ENCODE results near the gene AJAP1.

Gene AJAP1

DNA sequence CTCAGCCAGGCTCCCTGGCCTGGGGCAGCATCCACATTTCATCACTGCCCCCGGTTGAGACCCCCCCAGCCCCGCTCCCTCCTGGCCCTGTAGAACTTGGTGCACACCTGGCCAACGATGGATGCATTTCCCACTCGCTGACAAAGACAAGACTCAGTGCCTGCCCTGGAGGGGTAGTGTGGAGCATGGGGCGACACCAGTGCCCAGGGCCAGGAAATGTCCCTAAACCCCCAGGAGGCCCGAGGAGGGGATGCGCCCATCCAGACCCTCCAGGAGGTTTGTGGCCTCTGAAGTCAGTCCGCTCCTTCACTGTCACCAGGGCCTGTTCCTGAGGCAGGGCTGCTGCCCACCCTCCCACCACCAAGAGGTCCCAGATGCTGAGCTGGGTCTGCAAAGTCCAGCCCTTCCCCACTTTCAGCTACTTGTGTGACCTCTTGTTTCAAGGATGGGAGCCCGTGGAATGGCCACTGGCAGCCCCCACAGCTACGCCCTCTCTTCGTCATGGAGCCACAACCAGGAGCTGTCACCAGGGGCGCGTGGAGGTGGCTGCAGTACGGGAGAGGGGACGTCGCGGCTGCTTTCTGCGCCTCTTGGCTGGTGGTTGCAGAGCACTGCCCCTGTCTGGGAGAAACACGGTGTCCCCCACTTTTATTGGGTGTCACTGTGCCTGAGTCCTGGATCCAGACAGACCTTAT, 35.7 kb downstream of the AJAP1 start:
- no peaks in the 10 kb centered on the region; the same call in 1 of the 2 replicates for H3K27me3 ChIP-seq (ENCODE audit: low read depth, low read length)
- no peaks in the 10 kb centered on the region for H3K4me1 ChIP-seq (ENCODE audit: low read length)
- H3K9ac ChIP-seq (ENCODE audit: low read length): no peak overlapping the region
- no peaks in the 10 kb centered on the region for H4K20me1 ChIP-seq (ENCODE audit: insufficient read depth, low read length)
- H3K36me3 ChIP-seq (replicated peaks; ENCODE audit: low read depth, low read length): no peaks in the 10 kb centered on the region
- H3K9me3 ChIP-seq (ENCODE audit: insufficient read depth, low read length): no peaks in the 10 kb centered on the region
- no peak overlapping the region for H2AFZ ChIP-seq (ENCODE audit: low read depth, low read length)
- no peak overlapping the region for H3K27ac ChIP-seq (ENCODE audit: low read length)
- no peak overlapping the region for H3K4me2 ChIP-seq (ENCODE audit: low read length)
- H3K79me2 ChIP-seq (ENCODE audit: low read length): no peaks in the 10 kb centered on the region
- TF ChIP-seq EZH2phosphoT487 (IDR thresholded peaks at IDR 0.05; ENCODE audit: low read depth): no peak
- TF ChIP-seq, protein P1, sequence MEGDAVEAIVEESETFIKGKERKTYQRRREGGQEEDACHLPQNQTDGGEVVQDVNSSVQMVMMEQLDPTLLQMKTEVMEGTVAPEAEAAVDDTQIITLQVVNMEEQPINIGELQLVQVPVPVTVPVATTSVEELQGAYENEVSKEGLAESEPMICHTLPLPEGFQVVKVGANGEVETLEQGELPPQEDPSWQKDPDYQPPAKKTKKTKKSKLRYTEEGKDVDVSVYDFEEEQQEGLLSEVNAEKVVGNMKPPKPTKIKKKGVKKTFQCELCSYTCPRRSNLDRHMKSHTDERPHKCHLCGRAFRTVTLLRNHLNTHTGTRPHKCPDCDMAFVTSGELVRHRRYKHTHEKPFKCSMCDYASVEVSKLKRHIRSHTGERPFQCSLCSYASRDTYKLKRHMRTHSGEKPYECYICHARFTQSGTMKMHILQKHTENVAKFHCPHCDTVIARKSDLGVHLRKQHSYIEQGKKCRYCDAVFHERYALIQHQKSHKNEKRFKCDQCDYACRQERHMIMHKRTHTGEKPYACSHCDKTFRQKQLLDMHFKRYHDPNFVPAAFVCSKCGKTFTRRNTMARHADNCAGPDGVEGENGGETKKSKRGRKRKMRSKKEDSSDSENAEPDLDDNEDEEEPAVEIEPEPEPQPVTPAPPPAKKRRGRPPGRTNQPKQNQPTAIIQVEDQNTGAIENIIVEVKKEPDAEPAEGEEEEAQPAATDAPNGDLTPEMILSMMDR (IDR thresholded peaks at IDR 0.05; ENCODE audit: low read depth, low read length): no peak
- no peak overlapping the region for H3K4me3 ChIP-seq (ENCODE audit: low read length)

- no peak overlapping the region for H3K4me2 ChIP-seq (ENCODE audit: low read length)
- no peaks in the 10 kb centered on the region for H3K9me3 ChIP-seq (ENCODE audit: insufficient read depth, low read length)
- H3K9ac ChIP-seq (ENCODE audit: low read length): no peak overlapping the region
These were observed 36.7 kb downstream of the AJAP1 start for GRCh38 chr1:4690951-4691675.

DNA sequence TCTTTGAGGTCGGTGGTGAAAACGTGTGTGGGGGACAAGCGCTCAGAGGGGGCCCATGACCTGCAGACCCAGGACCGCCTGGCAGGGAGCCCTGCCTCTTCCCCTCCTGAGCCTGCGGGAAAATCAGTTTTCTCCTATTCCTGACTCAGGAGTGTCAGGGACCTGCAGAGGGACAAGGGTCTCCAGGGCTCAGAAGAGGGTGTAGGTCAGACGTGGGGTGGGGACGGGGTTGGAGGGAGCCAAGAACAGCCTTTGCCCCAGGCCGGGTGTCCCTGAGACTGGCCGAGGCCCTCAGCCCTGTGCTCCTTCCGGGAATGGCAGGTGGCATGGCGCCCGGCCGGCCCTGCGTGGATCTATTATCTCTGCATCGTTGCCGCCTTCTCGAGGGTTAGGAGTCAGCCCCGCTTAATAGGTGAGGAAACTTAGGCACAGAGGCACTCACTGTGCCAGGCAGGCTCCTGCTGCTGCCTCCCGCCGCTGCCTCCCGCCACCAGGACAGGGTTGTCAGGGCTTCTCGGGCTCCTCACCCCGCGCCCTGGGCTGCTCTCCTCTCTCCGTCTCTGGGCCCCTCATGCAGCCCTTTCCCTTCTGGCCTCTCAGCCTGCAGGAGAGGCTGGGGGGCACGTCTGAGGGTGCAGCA, 37.5 kb downstream of the AJAP1 start:
- Histone ChIP-seq H2AFZ (ENCODE audit: low read depth, low read length) (no peak overlapping the region), H3K4me3 (ENCODE audit: low read length) (no peak overlapping the region), H3K4me2 (ENCODE audit: low read length) (no peak overlapping the region), H3K27me3 (ENCODE audit: low read depth, low read length) (no peaks in the 10 kb centered on the region), H3K27ac (ENCODE audit: low read length) (no peak overlapping the region), H3K79me2 (ENCODE audit: low read length) (no peaks in the 10 kb centered on the region), H4K20me1 (ENCODE audit: insufficient read depth, low read length) (no peaks in the 10 kb centered on the region), H3K36me3 (replicated peaks; ENCODE audit: low read depth, low read length) (no peaks in the 10 kb centered on the region), H3K9me3 (ENCODE audit: insufficient read depth, low read length) (no peaks in the 10 kb centered on the region), H3K9ac (ENCODE audit: low read length) (no peak overlapping the region), H3K4me1 (ENCODE audit: low read length) (no peaks in the 10 kb centered on the region)
- TF ChIP-seq EZH2phosphoT487 (IDR thresholded peaks at IDR 0.05; ENCODE audit: low read depth): no peak
- TF ChIP-seq, protein P1 (IDR thresholded peaks at IDR 0.05; ENCODE audit: low read depth, low read length): no peak

More at GRCh38 chr1:4690951-4691675, 36.7 kb downstream of the AJAP1 start:
- Histone ChIP-seq H3K36me3 (replicated peaks; ENCODE audit: low read depth, low read length) (no peaks in the 10 kb centered on the region), H3K4me3 (ENCODE audit: low read length) (no peak overlapping the region), H3K4me1 (ENCODE audit: low read length) (no peaks in the 10 kb centered on the region), H2AFZ (ENCODE audit: low read depth, low read length) (no peak overlapping the region), H3K79me2 (ENCODE audit: low read length) (no peaks in the 10 kb centered on the region), H4K20me1 (ENCODE audit: insufficient read depth, low read length) (no peaks in the 10 kb centered on the region), H3K27me3 (ENCODE audit: low read depth, low read length) (no peaks in the 10 kb centered on the region), H3K27ac (ENCODE audit: low read length) (no peak overlapping the region)
- no peak for TF ChIP-seq EZH2phosphoT487 (IDR thresholded peaks at IDR 0.05; ENCODE audit: low read depth)
- TF ChIP-seq, protein P1 (IDR thresholded peaks at IDR 0.05; ENCODE audit: low read depth, low read length): no peak

DNA sequence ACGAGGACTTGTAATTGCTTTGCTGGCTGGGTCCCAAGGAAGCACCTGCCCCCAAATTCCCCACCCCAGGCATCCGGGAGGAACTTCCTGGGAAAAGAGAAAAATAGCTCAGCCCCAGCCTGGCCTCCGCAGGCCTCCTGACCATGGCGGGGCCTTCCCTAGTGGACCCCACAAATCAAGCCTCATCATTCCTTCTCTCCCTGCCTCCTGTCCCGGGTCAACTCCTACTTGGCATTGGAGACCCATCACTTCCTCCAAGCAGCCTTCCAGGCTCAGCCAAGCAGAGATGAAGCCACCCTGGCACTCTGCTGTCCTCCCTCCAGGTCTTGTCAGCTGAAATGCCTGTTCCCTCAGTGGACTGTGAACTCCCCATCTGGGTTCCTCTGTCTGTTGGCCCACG, 38.0 kb downstream of the AJAP1 start:
- H3K36me3 ChIP-seq (replicated peaks; ENCODE audit: low read depth, low read length): no peaks in the 10 kb centered on the region
- H3K27me3 ChIP-seq (ENCODE audit: low read depth, low read length): no peaks in the 10 kb centered on the region
- no peaks in the 10 kb centered on the region for H3K4me1 ChIP-seq (ENCODE audit: low read length)
- no peaks in the 10 kb centered on the region for H4K20me1 ChIP-seq (ENCODE audit: insufficient read depth, low read length)
- no peak for TF ChIP-seq EZH2phosphoT487 (IDR thresholded peaks at IDR 0.05; ENCODE audit: low read depth)
- H3K79me2 ChIP-seq (ENCODE audit: low read length): no peaks in the 10 kb centered on the region
- H3K9ac ChIP-seq (ENCODE audit: low read length): no peak overlapping the region
- no peak overlapping the region for H3K27ac ChIP-seq (ENCODE audit: low read length)
- no peaks in the 10 kb centered on the region for H3K9me3 ChIP-seq (ENCODE audit: insufficient read depth, low read length)
- H3K4me3 ChIP-seq (ENCODE audit: low read length): no peak overlapping the region
- no peak overlapping the region for H3K4me2 ChIP-seq (ENCODE audit: low read length)
- no peak overlapping the region for H2AFZ ChIP-seq (ENCODE audit: low read depth, low read length)

Measured in OCI-LY3 (cell line).